SJSA1 (cell line): ENCODE results near the gene TPM4. TPM values are rescaled to one million over a fixed set of nuclear protein-coding genes. Genes with fewer than 3 reads are reported as not detected.

Experiments
- DNase-seq, 2 experiments: peaks; one replicate each; pipeline ENCODE4 v3.0.0-alpha.2; 2015 to 2020; ENCODE audit warnings: low spot score in 2 of 2, low read depth in 1 of 2
- H3K27ac ChIP-seq: fragments of 250-450 bp; sonication (Bioruptor Pico); 2 replicates; pipeline ENCODE4 v1.5.1; 2020; ENCODE audit warnings: mild to moderate bottlenecking, moderate library complexity
- H3K27me3 ChIP-seq: fragments of 250-450 bp; sonication (Bioruptor Pico); replicated peaks from 2 replicates; pipeline ENCODE4 v1.5.1; 2020; ENCODE audit warnings: mild to moderate bottlenecking, moderate library complexity
- H3K36me3 ChIP-seq: fragments of 250-450 bp; sonication (Bioruptor Pico); 2 replicates; pipeline ENCODE4 v1.5.1; 2020; ENCODE audit warnings: mild to moderate bottlenecking
- H3K4me1 ChIP-seq: fragments of 250-450 bp; sonication (Bioruptor Pico); replicated peaks from 2 replicates; pipeline ENCODE4 v1.6.1; 2021; ENCODE audit warnings: mild to moderate bottlenecking
- H3K4me3 ChIP-seq: fragments of 250-450 bp; sonication (Bioruptor Pico); 2 replicates; pipeline ENCODE4 v1.5.1; 2020; ENCODE audit warnings: mild to moderate bottlenecking
- H3K9me3 ChIP-seq: fragments of 250-450 bp; sonication (Bioruptor Pico); replicated peaks from 2 replicates; pipeline ENCODE4 v1.5.1; 2020; ENCODE audit warnings: mild to moderate bottlenecking
- total RNA-seq: library from RNA; depleted of rRNA; stranded (reverse); fragments of >200 nt; shearing (Covaris generic); gene quantifications from 2 replicates; pipeline ENCODE4 v1.2.3, GENCODE V29; 2014

The TPM4 gene
- total RNA-seq, 1 experiment from 2014 or later = 1,990 TPM

- DNase-seq = no peak
- Histone ChIP-seq H3K4me3 (no peak overlapping the region), H3K4me1 (no peaks in the 10 kb centered on the region), H3K27ac (no peak overlapping the region), H3K9me3 (peaks cover 3% of the 10 kb centered on the region; the same call in 1 of the 2 replicates), H3K36me3 (no peaks in the 10 kb centered on the region), H3K27me3 (no peaks in the 10 kb centered on the region)
Measured at GRCh38 chr19:16051254-16052025, 24.9 kb upstream of the TPM4 start.

- Histone ChIP-seq H3K27me3 (no peaks in the 10 kb centered on the region), H3K27ac (no peak overlapping the region), H3K4me3 (no peak overlapping the region), H3K4me1 (no peaks in the 10 kb centered on the region), H3K36me3 (no peaks in the 10 kb centered on the region), H3K9me3 (peaks cover 6% of the 10 kb centered on the region; the same call in 1 of the 2 replicates)
- DNase-seq = no peak
Measured at GRCh38 chr19:16052353-16052752, 23.9 kb upstream of the TPM4 start.

GRCh38 chr19:16057062-16057461 lies 19.2 kb upstream of the TPM4 start:
- Histone ChIP-seq H3K27me3 (no peaks in the 10 kb centered on the region), H3K36me3 (no peaks in the 10 kb centered on the region), H3K4me3 (no peak overlapping the region), H3K9me3 (peaks cover 14% of the 10 kb centered on the region), H3K27ac (no peak overlapping the region), H3K4me1 (no peaks in the 10 kb centered on the region)
- no peak for DNase-seq

GRCh38 chr19:16060294-16060693 lies 16.0 kb upstream of the TPM4 start:
- Histone ChIP-seq H3K27ac (no peak overlapping the region), H3K36me3 (no peaks in the 10 kb centered on the region), H3K4me3 (no peak overlapping the region), H3K4me1 (peaks cover 18% of the 10 kb centered on the region), H3K9me3 (peaks cover 14% of the 10 kb centered on the region), H3K27me3 (no peaks in the 10 kb centered on the region)
- DNase-seq = no peak

- Histone ChIP-seq H3K27me3 (no peaks in the 10 kb centered on the region), H3K9me3 (peaks cover 11% of the 10 kb centered on the region; the same call in 1 of the 2 replicates), H3K4me1 (peaks cover 30% of the 10 kb centered on the region), H3K27ac (no peak overlapping the region), H3K4me3 (no peak overlapping the region), H3K36me3 (no peaks in the 10 kb centered on the region)
- no peak for DNase-seq
Measured at GRCh38 chr19:16061943-16062342, 14.4 kb upstream of the TPM4 start.

- Histone ChIP-seq H3K36me3 (no peaks in the 10 kb centered on the region), H3K4me1 (peaks cover 38% of the 10 kb centered on the region), H3K27ac (no peak overlapping the region), H3K4me3 (no peak overlapping the region), H3K27me3 (no peaks in the 10 kb centered on the region), H3K9me3 (peaks cover 8% of the 10 kb centered on the region; the same call in 1 of the 2 replicates)
- no peak for DNase-seq
Measured at GRCh38 chr19:16062789-16063188, 13.5 kb upstream of the TPM4 start.

GRCh38 chr19:16064209-16064889 lies 11.9 kb upstream of the TPM4 start:
- Histone ChIP-seq H3K9me3 (peaks cover 8% of the 10 kb centered on the region; the same call in 1 of the 2 replicates), H3K27ac (no peak overlapping the region), H3K36me3 (no peaks in the 10 kb centered on the region), H3K4me3 (no peak overlapping the region), H3K27me3 (no peaks in the 10 kb centered on the region), H3K4me1 (peaks cover 38% of the 10 kb centered on the region)
- DNase-seq = no peak

- H3K4me3 ChIP-seq = no peak overlapping the region
- H3K9me3 ChIP-seq = no peaks in the 10 kb centered on the region
- no peak overlapping the region for H3K27ac ChIP-seq
- no peaks in the 10 kb centered on the region for H3K27me3 ChIP-seq
- peak; percentile 36 to 58 for DNase-seq
- peaks cover 47% of the 10 kb centered on the region for H3K4me1 ChIP-seq
- no peaks in the 10 kb centered on the region for H3K36me3 ChIP-seq
Measured at GRCh38 chr19:16066611-16067104, 9.6 kb upstream of the TPM4 start.

- Histone ChIP-seq H3K27me3 (no peaks in the 10 kb centered on the region), H3K4me3 (no peak overlapping the region), H3K9me3 (no peaks in the 10 kb centered on the region), H3K36me3 (no peaks in the 10 kb centered on the region), H3K27ac (no peak overlapping the region), H3K4me1 (peaks cover 47% of the 10 kb centered on the region)
- DNase-seq = no peak
Measured at GRCh38 chr19:16067205-16067938, 8.9 kb upstream of the TPM4 start.

GRCh38 chr19:16068696-16069259 lies 7.5 kb upstream of the TPM4 start:
- Histone ChIP-seq H3K4me3 (no peak overlapping the region), H3K27me3 (no peaks in the 10 kb centered on the region), H3K27ac (no peak overlapping the region), H3K36me3 (no peaks in the 10 kb centered on the region), H3K4me1 (peaks cover 42% of the 10 kb centered on the region), H3K9me3 (no peaks in the 10 kb centered on the region)
- no peak for DNase-seq

- Histone ChIP-seq H3K4me3 (no peak overlapping the region), H3K9me3 (no peaks in the 10 kb centered on the region), H3K27ac (no peak overlapping the region), H3K4me1 (peaks cover 31% of the 10 kb centered on the region), H3K27me3 (no peaks in the 10 kb centered on the region), H3K36me3 (no peaks in the 10 kb centered on the region)
- DNase-seq = no peak
Measured at GRCh38 chr19:16069813-16070365, 6.4 kb upstream of the TPM4 start.

GRCh38 chr19:16070366-16070990 lies 5.8 kb upstream of the TPM4 start:
- peaks cover 28% of the 10 kb centered on the region for H3K4me1 ChIP-seq
- no peak for DNase-seq
- H3K27ac ChIP-seq = no peak overlapping the region

More at GRCh38 chr19:16070366-16070990, 5.8 kb upstream of the TPM4 start:
- Histone ChIP-seq H3K36me3 (no peaks in the 10 kb centered on the region), H3K9me3 (no peaks in the 10 kb centered on the region), H3K4me3 (no peak overlapping the region), H3K27me3 (no peaks in the 10 kb centered on the region)
